SK-N-SH (cell line): ENCODE results near the gene MPPED2. TPM values are rescaled to one million over a fixed set of nuclear protein-coding genes. Genes with fewer than 3 reads are reported as not detected.

Experiments
- CTCF ChIA-PET: fragments of 300-600, 350-600 bp; formaldehyde crosslinking; extraction: SDS; loops from one replicate; lab custom pipeline; 2021; lab: Yijun Ruan, JAX
- POLR2A ChIA-PET: fragments of 350-600 bp; sonication (Branson Sonifier 250); formaldehyde crosslinking; extraction: SDS; loops from one replicate; lab custom pipeline; 2020; ENCODE audit warnings: antibody characterized with exemption, inconsistent platforms; lab: Yijun Ruan, JAX
- DNase-seq: peaks from one replicate; pipeline ENCODE4 v3.0.0; 2012
- H2AFZ ChIP-seq: fragments of 200-600 bp; sonication (generic); 2 replicates; pipeline ENCODE4 v1.8.1; 2016; ENCODE audit warnings: antibody characterized with exemption, mild to moderate bottlenecking, low read depth
- H3F3A ChIP-seq: fragments of 200-600 bp; sonication (generic); replicated peaks from 2 replicates; pipeline ENCODE3; 2016; ENCODE audit warnings: antibody characterized with exemption, mild to moderate bottlenecking; ENCODE audit not compliant: insufficient read depth
- H3K27ac ChIP-seq, 2 experiments: fragments of 200-500 bp in 1 of 2; fragments of 200-600 bp in 1 of 2; sonication (Bioruptor generic) in 1 of 2; sonication (generic), shearing (Covaris generic) in 1 of 2; 2 replicates each; pipeline versions ENCODE4 v1.5.1 to v1.6.1; 2014 to 2016; ENCODE audit warnings: low read depth in 2 of 2, inconsistent platforms in 1 of 2, low read length in 1 of 2, mild to moderate bottlenecking in 1 of 2, mixed read lengths in 1 of 2
- H3K27me3 ChIP-seq: fragments of 200-600 bp; sonication (generic), shearing (Covaris generic); 2 replicates; pipeline ENCODE4 v1.6.1; 2016; ENCODE audit warnings: mixed run types; ENCODE audit not compliant: insufficient read depth
- H3K36me3 ChIP-seq, 2 experiments: fragments of 200-500 bp in 1 of 2; fragments of 200-600 bp in 1 of 2; sonication (Bioruptor generic) in 1 of 2; sonication (generic) in 1 of 2; replicated peaks in 1 of 2; 2 replicates each; pipeline versions ENCODE3 to v1.5.1; 2014 to 2016; ENCODE audit warnings: low read length in 1 of 2, mild to moderate bottlenecking in 1 of 2; ENCODE audit not compliant: insufficient read depth in 2 of 2, control insufficient read depth in 1 of 2
- H3K4me1 ChIP-seq, 2 experiments: fragments of 200-500 bp in 1 of 2; fragments of 200-600 bp in 1 of 2; sonication (Bioruptor generic) in 1 of 2; sonication (generic), shearing (Covaris generic) in 1 of 2; 2 replicates each; pipeline versions ENCODE4 v1.5.1 to v1.6.1; 2014 to 2016; ENCODE audit warnings: low read depth in 1 of 2, low read length in 1 of 2, mixed run types in 1 of 2; ENCODE audit not compliant: insufficient read depth in 2 of 2, control insufficient read depth in 1 of 2
- H3K4me2 ChIP-seq: fragments of 200-600 bp; sonication (generic), shearing (Covaris generic); 2 replicates; pipeline ENCODE4 v1.6.1; 2017; ENCODE audit warnings: mixed run types
- H3K4me3 ChIP-seq, 2 experiments: fragments of 200-500 bp in 1 of 2; fragments of 200-600 bp in 1 of 2; sonication (Bioruptor generic) in 1 of 2; sonication (generic), shearing (Covaris generic) in 1 of 2; 2 replicates each; pipeline versions ENCODE4 v1.5.1 to v1.8.1; 2014 to 2016; ENCODE audit warnings: low read depth in 2 of 2, inconsistent platforms in 1 of 2, low read length in 1 of 2, mild to moderate bottlenecking in 1 of 2, mixed read lengths in 1 of 2, moderate library complexity in 1 of 2
- H3K79me2 ChIP-seq: fragments of 200-600 bp; sonication (generic); 2 replicates; pipeline ENCODE4 v1.8.1; 2017; ENCODE audit warnings: mild to moderate bottlenecking; ENCODE audit not compliant: insufficient read depth
- H3K9ac ChIP-seq: fragments of 200-600 bp; sonication (generic); 2 replicates; pipeline ENCODE4 v1.6.1; 2017; ENCODE audit warnings: mixed run types
- H3K9me2 ChIP-seq: fragments of 200-600 bp; sonication (generic); 2 replicates; pipeline ENCODE4 v1.6.1; 2017; ENCODE audit warnings: mixed run types
- H3K9me3 ChIP-seq: fragments of 200-600 bp; sonication (generic); 2 replicates; pipeline ENCODE4 v1.6.1; 2017; ENCODE audit warnings: mixed run types, mild to moderate bottlenecking, moderate library complexity
- H4K20me1 ChIP-seq: fragments of 200-600 bp; sonication (generic); 2 replicates; pipeline ENCODE4 v1.6.1; 2017; ENCODE audit warnings: mild to moderate bottlenecking, mixed run types; ENCODE audit not compliant: insufficient read depth
- CHD2 ChIP-seq: fragments of 150-350 bp; IDR thresholded peaks from 2 replicates; pipeline ENCODE4 v1.6.1; 2018; ENCODE audit warnings: low read length; ENCODE audit not compliant: partially characterized antibody
- EP300 ChIP-seq, 2 experiments: IDR thresholded peaks; 2 replicates each; pipeline versions ENCODE4 v1.4.0 to v1.6.1; 2012; ENCODE audit warnings: borderline replicate concordance in 1 of 2, low read depth in 1 of 2, low read length in 1 of 2
- EZH2phosphoT487 ChIP-seq: fragments of 200-600 bp; sonication (generic); IDR thresholded peaks from 2 replicates; pipeline ENCODE4 v1.6.1; 2017; ENCODE audit warnings: low read depth, mixed run types, mild to moderate bottlenecking, antibody characterized with exemption, moderate library complexity, borderline replicate concordance
- FOSL2 ChIP-seq: IDR thresholded peaks from 2 replicates; pipeline ENCODE4 v1.4.0; 2012; ENCODE audit warnings: low read depth, mild to moderate bottlenecking, moderate library complexity, borderline replicate concordance
- FOXM1 ChIP-seq: IDR thresholded peaks from 2 replicates; pipeline ENCODE4 v1.4.0; 2012; ENCODE audit warnings: low read depth, mild to moderate bottlenecking
- GATA2 ChIP-seq: sonication (generic); formaldehyde crosslinking; IDR thresholded peaks from 2 replicates; pipeline ENCODE4 v1.5.0; 2020; ENCODE audit warnings: mild to moderate bottlenecking, missing genetic modification reagents
- JUND ChIP-seq: IDR thresholded peaks from 2 replicates; pipeline ENCODE4 v1.4.0; 2012
- MEF2A ChIP-seq: IDR thresholded peaks from 2 replicates; pipeline ENCODE4 v1.4.0; 2012; ENCODE audit warnings: low read depth, borderline replicate concordance
- MXI1 ChIP-seq: IDR thresholded peaks from 2 replicates; pipeline ENCODE4 v1.6.1; 2012; ENCODE audit warnings: mild to moderate bottlenecking, low read depth, low read length, improper control_type of control experiment
- POLR2AphosphoS5 ChIP-seq: IDR thresholded peaks from 2 replicates; pipeline ENCODE4 v1.6.1; 2012; ENCODE audit warnings: low read depth, low read length
- RAD21 ChIP-seq: IDR thresholded peaks from 2 replicates; pipeline ENCODE4 v1.6.1; 2012; ENCODE audit warnings: mild to moderate bottlenecking, low read length
- RCOR1 ChIP-seq: fragments of 150-350 bp; IDR thresholded peaks from 2 replicates; pipeline ENCODE4 v1.6.1; 2017; ENCODE audit warnings: antibody characterized with exemption, low read length
- RXRA ChIP-seq: IDR thresholded peaks from 2 replicates; pipeline ENCODE4 v1.4.0; 2012; ENCODE audit warnings: low read depth, mild to moderate bottlenecking, borderline replicate concordance
- SIN3A ChIP-seq: IDR thresholded peaks from 2 replicates; pipeline ENCODE4 v1.6.1; 2012; ENCODE audit warnings: low read depth, mild to moderate bottlenecking, low read length, moderate library complexity, borderline replicate concordance
- TAF1 ChIP-seq: IDR thresholded peaks from 2 replicates; pipeline ENCODE4 v1.6.1; 2012; ENCODE audit warnings: low read depth, mild to moderate bottlenecking, low read length, moderate library complexity, borderline replicate concordance
- WGBS: methylation state at CpG from one replicate; pipeline ENCODE4 v1.1.6; 2017; ENCODE audit warnings: low lambda C conversion rate; 5-methylcytosine and 5-hydroxymethylcytosine counted together
- polyA plus RNA-seq, 3 experiments: library from polyadenylated mRNA; depleted of rRNA; stranded (reverse); fragments of >200 nt; gene quantifications; 2 replicates each; pipeline ENCODE4 v1.2.3, GENCODE V29; 2012
- TF ChIP-seq, protein P1 (sequence below): fragments of 200-600 bp; sonication (generic); IDR thresholded peaks from 2 replicates; pipeline ENCODE4 v1.6.1; 2017; ENCODE audit warnings: antibody characterized with exemption, mild to moderate bottlenecking, moderate library complexity
- TF ChIP-seq, protein P2 (sequence below): IDR thresholded peaks from 2 replicates; pipeline ENCODE4; 2012
- TF ChIP-seq, protein P3 (sequence below): IDR thresholded peaks from 2 replicates; pipeline ENCODE4 v1.4.0; 2012; ENCODE audit warnings: low read depth, borderline replicate concordance

Gene MPPED2
- polyA plus RNA-seq, 1 of the 3 experiments (the other 2 are of a cell fraction): 0.05 TPM

DNA sequence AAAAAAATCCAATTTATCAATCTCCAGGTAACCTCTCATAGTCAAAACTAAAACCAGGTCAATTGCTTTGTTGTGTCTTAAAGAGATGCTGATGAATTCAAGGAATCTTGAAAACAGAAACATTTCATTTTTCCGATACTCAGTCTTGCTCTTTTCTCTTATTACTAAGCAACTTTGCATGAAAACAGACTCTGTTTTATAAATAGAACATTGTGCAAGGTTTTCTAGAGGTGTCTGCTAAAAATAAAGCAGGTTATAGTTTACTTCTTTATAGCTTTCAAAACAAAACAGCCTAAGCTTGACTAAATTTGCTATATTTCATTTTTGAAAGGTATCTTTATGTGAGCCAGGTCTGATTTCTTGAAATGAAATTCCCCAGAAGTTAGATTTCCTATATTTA, 154.0 kb downstream of the MPPED2 start (continued):
- TF ChIP-seq, protein P1, sequence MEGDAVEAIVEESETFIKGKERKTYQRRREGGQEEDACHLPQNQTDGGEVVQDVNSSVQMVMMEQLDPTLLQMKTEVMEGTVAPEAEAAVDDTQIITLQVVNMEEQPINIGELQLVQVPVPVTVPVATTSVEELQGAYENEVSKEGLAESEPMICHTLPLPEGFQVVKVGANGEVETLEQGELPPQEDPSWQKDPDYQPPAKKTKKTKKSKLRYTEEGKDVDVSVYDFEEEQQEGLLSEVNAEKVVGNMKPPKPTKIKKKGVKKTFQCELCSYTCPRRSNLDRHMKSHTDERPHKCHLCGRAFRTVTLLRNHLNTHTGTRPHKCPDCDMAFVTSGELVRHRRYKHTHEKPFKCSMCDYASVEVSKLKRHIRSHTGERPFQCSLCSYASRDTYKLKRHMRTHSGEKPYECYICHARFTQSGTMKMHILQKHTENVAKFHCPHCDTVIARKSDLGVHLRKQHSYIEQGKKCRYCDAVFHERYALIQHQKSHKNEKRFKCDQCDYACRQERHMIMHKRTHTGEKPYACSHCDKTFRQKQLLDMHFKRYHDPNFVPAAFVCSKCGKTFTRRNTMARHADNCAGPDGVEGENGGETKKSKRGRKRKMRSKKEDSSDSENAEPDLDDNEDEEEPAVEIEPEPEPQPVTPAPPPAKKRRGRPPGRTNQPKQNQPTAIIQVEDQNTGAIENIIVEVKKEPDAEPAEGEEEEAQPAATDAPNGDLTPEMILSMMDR: no peak
- TF ChIP-seq RAD21 (no peak), FOSL2 (no peak)

DNA sequence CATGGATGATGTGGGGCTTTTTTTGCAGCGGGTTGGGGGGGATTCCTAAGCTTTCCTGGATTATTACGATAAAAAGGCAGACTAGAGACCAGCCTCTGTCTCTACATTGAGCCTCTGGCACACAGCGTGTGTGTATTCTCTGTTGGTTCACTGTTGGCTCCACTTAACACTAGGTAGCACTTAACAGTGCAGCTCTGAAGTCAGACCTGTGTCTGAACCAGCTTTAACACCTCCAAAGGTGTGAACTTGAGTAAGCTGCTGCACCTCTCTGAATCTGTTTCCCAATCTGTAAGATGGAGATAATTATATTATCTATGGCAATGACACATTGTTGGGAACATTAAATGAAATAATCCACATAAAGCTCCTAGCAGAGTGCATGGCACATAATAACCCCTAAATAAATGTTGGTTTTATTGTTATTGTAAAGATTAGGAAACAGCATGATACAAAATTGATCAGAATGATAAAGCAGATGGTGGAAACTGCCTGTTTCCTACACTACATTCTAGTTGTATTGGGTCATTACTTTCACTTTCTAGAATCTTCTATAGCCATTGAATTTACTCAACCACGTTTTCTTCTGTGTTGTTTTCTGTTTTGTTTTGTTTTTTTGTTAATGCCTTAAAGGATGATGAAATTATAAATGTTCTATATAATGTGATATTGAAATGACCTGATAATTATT, 154.9 kb downstream of the MPPED2 start:
- Histone ChIP-seq H4K20me1 (no peaks in the 10 kb centered on the region), H3K27me3 (no peaks in the 10 kb centered on the region), H3K9ac (no peak overlapping the region), H3K9me3 (no peaks in the 10 kb centered on the region), H2AFZ (no peak overlapping the region), H3K4me2 (no peak overlapping the region), H3K4me1 (peaks cover 0 to 16% of the 10 kb centered on the region in 2 experiments; a peak in 2 of 4 replicates), H3K9me2 (no peaks in the 10 kb centered on the region), H3K4me3 (no peak overlapping the region; a peak in 1 of 4 replicates), H3K79me2 (no peaks in the 10 kb centered on the region), H3K36me3 (no peaks in the 10 kb centered on the region), H3F3A (no peaks in the 10 kb centered on the region), H3K27ac (no peak overlapping the region)
- TF ChIP-seq MEF2A: no peak
- TF ChIP-seq JUND: no peak
- no peak for TF ChIP-seq FOXM1
- TF ChIP-seq, protein P2, sequence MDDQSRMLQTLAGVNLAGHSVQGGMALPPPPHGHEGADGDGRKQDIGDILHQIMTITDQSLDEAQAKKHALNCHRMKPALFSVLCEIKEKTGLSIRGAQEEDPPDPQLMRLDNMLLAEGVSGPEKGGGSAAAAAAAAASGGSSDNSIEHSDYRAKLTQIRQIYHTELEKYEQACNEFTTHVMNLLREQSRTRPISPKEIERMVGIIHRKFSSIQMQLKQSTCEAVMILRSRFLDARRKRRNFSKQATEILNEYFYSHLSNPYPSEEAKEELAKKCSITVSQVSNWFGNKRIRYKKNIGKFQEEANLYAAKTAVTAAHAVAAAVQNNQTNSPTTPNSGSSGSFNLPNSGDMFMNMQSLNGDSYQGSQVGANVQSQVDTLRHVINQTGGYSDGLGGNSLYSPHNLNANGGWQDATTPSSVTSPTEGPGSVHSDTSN: no peak
- no peak for TF ChIP-seq RCOR1
- no peak for TF ChIP-seq RXRA
- TF ChIP-seq TAF1: no peak
- DNase-seq: no peak
- WGBS: 25% methylated on average over 4 of the region's 4 CpGs
- POLR2A ChIA-PET: no interaction called here
- CTCF ChIA-PET: no interaction called here

DNA sequence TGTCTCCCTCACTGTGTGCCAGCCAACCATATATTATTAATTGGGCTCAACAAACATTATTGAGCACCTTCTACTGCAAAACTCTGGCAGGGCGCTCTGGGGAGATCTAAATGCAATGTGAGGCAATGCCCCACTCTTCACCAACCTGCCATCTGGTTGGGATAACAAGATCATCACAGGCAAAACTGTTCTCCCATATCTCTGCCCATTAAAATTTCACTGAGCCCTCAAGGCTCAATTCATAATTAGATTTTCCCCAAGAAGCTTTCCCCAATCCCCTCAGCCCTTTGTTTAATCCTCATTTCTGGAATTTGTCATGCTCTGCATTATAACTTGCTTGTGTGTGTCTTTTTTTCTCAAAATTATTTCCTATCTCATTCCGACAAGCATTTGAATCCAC, 156.6 kb downstream of the MPPED2 start:
- H3K9me2 ChIP-seq: no peaks in the 10 kb centered on the region
- ChIA-PET POLR2A (no interaction called here), CTCF (interaction anchor here (0.6 to 1.6 kb wide), 3 partner anchors 12 to 426 kb away, joined by 3 to 5 read pairs (median 3); partner anchors contain the start of gene MPPED2)
- no peaks in the 10 kb centered on the region for H3K36me3 ChIP-seq
- peak overlapping the region in 1 of 2 experiments; percentile 65; a peak in 2 of 4 replicates for H3K27ac ChIP-seq
- DNase-seq: peak; percentile 48
- no peak overlapping the region for H3K4me3 ChIP-seq
- H3K9me3 ChIP-seq: no peaks in the 10 kb centered on the region
- no peak overlapping the region for H3K4me2 ChIP-seq
- H3K79me2 ChIP-seq: no peaks in the 10 kb centered on the region
- no peaks in the 10 kb centered on the region for H4K20me1 ChIP-seq
- peak; percentile 56 for TF ChIP-seq GATA2
- TF ChIP-seq MEF2A: no peak
- TF ChIP-seq POLR2AphosphoS5: no peak
- 0 out of 2 replicates have a peak, but pooled peaks have one; percentile 14 for TF ChIP-seq MXI1
- TF ChIP-seq, protein P1: no peak
- TF ChIP-seq EP300 (IDR thresholded peaks at IDR 0.05; ENCODE audit: borderline replicate concordance in 1 of 2, low read depth in 1 of 2, low read length in 1 of 2): peak in 1 of 2 experiments; percentile 80; a peak in 2 of 4 replicates
- TF ChIP-seq, protein P3, sequence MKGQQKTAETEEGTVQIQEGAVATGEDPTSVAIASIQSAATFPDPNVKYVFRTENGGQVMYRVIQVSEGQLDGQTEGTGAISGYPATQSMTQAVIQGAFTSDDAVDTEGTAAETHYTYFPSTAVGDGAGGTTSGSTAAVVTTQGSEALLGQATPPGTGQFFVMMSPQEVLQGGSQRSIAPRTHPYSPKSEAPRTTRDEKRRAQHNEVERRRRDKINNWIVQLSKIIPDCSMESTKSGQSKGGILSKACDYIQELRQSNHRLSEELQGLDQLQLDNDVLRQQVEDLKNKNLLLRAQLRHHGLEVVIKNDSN: no peak
- no peak for TF ChIP-seq EZH2phosphoT487
- TF ChIP-seq CHD2: peak; percentile 37
- peak; percentile 82 for TF ChIP-seq RCOR1
- no peak for TF ChIP-seq SIN3A
- no peak for TF ChIP-seq TAF1
- peaks cover 0 to 21% of the 10 kb centered on the region in 2 experiments; a peak in 2 of 4 replicates for H3K4me1 ChIP-seq
- H3F3A ChIP-seq: no peaks in the 10 kb centered on the region
- WGBS: 32% methylated on average over 2 of the region's 2 CpGs
- H3K27me3 ChIP-seq: no peaks in the 10 kb centered on the region
- H3K9ac ChIP-seq: no peak overlapping the region
- H2AFZ ChIP-seq: no peak overlapping the region
